MCF 10A (cell line): ENCODE data around the gene LAPTM5. TPM values are rescaled to one million over a fixed set of nuclear protein-coding genes. Genes with fewer than 3 reads are reported as not detected.

Experiments used
- BruUV-seq: library from RNA; stranded (reverse); fragments of 400-500 nt; replicated peaks from 2 replicates; lab custom pipeline; 2021; lab: Mats Ljungman, UMichigan
- CTCF ChIA-PET: fragments of 300-600 bp; sonication (Branson Sonifier 250); formaldehyde crosslinking; extraction: SDS; loops from one replicate; lab custom pipeline; 2021; ENCODE audit warnings: antibody characterized with exemption, inconsistent platforms; lab: Yijun Ruan, JAX
- POLR2A ChIA-PET: fragments of 300-600, 350-650 bp; sonication (Branson Sonifier 250); formaldehyde crosslinking; extraction: SDS; loops from one replicate; lab custom pipeline; 2020; ENCODE audit warnings: antibody characterized with exemption, inconsistent platforms; lab: Yijun Ruan, JAX
- DNase-seq: peaks from one replicate; pipeline ENCODE4 v3.0.0-alpha.2; 2018; ENCODE audit not compliant: unreplicated experiment
- H3K27ac Mint-ChIP-seq: one replicate; pipeline ENCODE4 v1.8.0; 2022; ENCODE audit warnings: mild to moderate bottlenecking, low read depth, mixed read lengths; ENCODE audit not compliant: unreplicated experiment
- H3K27me3 Mint-ChIP-seq: one replicate; pipeline ENCODE4 v1.8.0; 2022; ENCODE audit warnings: mixed read lengths; ENCODE audit not compliant: insufficient read depth, unreplicated experiment
- H3K36me3 Mint-ChIP-seq: one replicate; pipeline ENCODE4 v1.8.0; 2022; ENCODE audit warnings: mild to moderate bottlenecking, moderate library complexity, mixed read lengths; ENCODE audit not compliant: insufficient read depth, unreplicated experiment
- H3K4me1 Mint-ChIP-seq: one replicate; pipeline ENCODE4 v1.8.0; 2022; ENCODE audit warnings: mixed read lengths; ENCODE audit not compliant: insufficient read depth, unreplicated experiment
- H3K4me3 Mint-ChIP-seq: one replicate; pipeline ENCODE4 v1.8.0; 2022; ENCODE audit warnings: mild to moderate bottlenecking, moderate library complexity, mixed read lengths; ENCODE audit not compliant: unreplicated experiment
- H3K9me3 Mint-ChIP-seq: one replicate; pipeline ENCODE4 v1.8.0; 2022; ENCODE audit warnings: mixed read lengths; ENCODE audit not compliant: unreplicated experiment
- CTCF ChIP-seq: fragments of 200-600 bp; IDR thresholded peaks from one replicate; pipeline ENCODE4 v1.8.0; 2022; ENCODE audit warnings: antibody characterized with exemption, mild to moderate bottlenecking; ENCODE audit not compliant: unreplicated experiment
- intact Hi-C: fragments of 100-400 bp; cut with micrococcal nuclease; formaldehyde crosslinking; loops from 2 replicates; pipeline ENCODE4 v1.14.1; 2022
- total RNA-seq: library from RNA; stranded (reverse); gene quantifications from 2 replicates; pipeline ENCODE4 v1.2.3, GENCODE V29; 2022

LAPTM5 gene
- total RNA-seq, 1 experiment from 2014 or later = 15.9 TPM

GRCh38 chr1:30704765-30705509 lies 52.6 kb downstream of the LAPTM5 start:
- no peaks in the 10 kb centered on the region for H3K9me3 Mint-ChIP-seq
- BruUV-seq = no TSS peak
- CTCF ChIA-PET = no interaction called here
- DNase-seq = no peak
- H3K4me1 Mint-ChIP-seq = peaks cover 5% of the 10 kb centered on the region
- POLR2A ChIA-PET = no interaction called here
- H3K4me3 Mint-ChIP-seq = no peak overlapping the region
- H3K27me3 Mint-ChIP-seq = no peaks in the 10 kb centered on the region
- TF ChIP-seq CTCF = no peak
- no peak overlapping the region for H3K27ac Mint-ChIP-seq
- no peaks in the 10 kb centered on the region for H3K36me3 Mint-ChIP-seq
- intact Hi-C loops = loop anchor here (5.0 to 10.0 kb wide), 3 partner anchors 910 to 1820 kb away; no protein-coding TSS in a partner anchor

GRCh38 chr1:30704271-30704670 lies 53.3 kb downstream of the LAPTM5 start:
- H3K4me3 Mint-ChIP-seq = no peak overlapping the region
- intact Hi-C loops = loop anchor here (10.0 kb wide), 2 partner anchors 909 to 1819 kb away; no protein-coding TSS in a partner anchor
- CTCF ChIA-PET = no interaction called here
- H3K36me3 Mint-ChIP-seq = no peaks in the 10 kb centered on the region
- POLR2A ChIA-PET = no interaction called here
- BruUV-seq = no TSS peak
- no peak for TF ChIP-seq CTCF
- DNase-seq = no peak
- no peaks in the 10 kb centered on the region for H3K27me3 Mint-ChIP-seq
- no peak overlapping the region for H3K27ac Mint-ChIP-seq
- H3K9me3 Mint-ChIP-seq = no peaks in the 10 kb centered on the region
- peaks cover 5% of the 10 kb centered on the region for H3K4me1 Mint-ChIP-seq

DNA sequence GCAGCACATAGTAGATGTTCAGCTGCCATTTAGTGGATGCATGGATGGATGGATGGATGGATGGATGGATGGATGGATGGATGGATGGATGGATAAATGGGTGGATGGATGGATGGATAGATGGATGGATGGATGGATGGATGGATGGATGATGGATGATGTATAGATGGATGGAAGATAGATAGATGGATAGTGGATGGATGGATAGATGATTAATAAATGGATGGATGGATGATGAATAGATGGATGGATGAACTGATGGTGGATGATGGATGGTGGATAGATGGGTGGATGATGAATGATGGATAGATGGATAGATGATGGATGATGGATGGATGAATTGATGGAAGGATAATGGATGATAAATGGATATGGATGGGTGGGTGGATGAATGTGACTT lies 54.8 kb downstream of the LAPTM5 start:
- Mint-ChIP-seq H3K36me3 (no peaks in the 10 kb centered on the region), H3K4me3 (no peak overlapping the region), H3K27ac (no peak overlapping the region), H3K27me3 (no peaks in the 10 kb centered on the region), H3K4me1 (no peaks in the 10 kb centered on the region), H3K9me3 (no peaks in the 10 kb centered on the region)
- intact Hi-C loops = loop anchor here (10.0 kb wide), 2 partner anchors 908 to 1818 kb away; no protein-coding TSS in a partner anchor
- ChIA-PET POLR2A (no interaction called here), CTCF (interaction anchor here (0.6 kb wide), 1 partner anchor 1590 kb away, joined by 3 read pairs; no protein-coding TSS in a partner anchor)
- no TSS peak for BruUV-seq
- no peak for TF ChIP-seq CTCF
- no peak for DNase-seq

DNA sequence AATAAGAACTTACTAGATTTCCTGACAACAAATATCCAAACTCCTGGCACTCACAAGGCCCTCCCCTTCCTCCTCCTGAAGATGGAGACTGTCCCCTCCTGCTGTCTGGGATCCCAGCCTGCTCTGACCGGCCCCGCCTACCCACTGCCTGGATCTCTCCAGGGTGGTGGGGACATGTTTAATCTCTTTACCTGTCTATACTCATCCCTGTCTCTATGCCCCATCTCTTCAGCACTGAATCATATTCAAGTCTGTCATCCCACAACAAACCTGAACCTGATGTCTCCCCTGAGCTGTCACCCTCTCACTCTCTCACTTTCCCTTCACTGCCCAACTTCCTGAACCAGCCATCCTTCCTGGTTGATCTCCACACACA lies 56.3 kb downstream of the LAPTM5 start:
- no peaks in the 10 kb centered on the region for H3K36me3 Mint-ChIP-seq
- BruUV-seq = no TSS peak
- no peak for TF ChIP-seq CTCF
- ChIA-PET CTCF (interaction anchor here (0.7 to 1.0 kb wide), 2 partner anchors 86 to 321 kb away, joined by 3 to 4 read pairs; no protein-coding TSS in a partner anchor), POLR2A (no interaction called here)
- no peaks in the 10 kb centered on the region for H3K4me1 Mint-ChIP-seq
- H3K27me3 Mint-ChIP-seq = no peaks in the 10 kb centered on the region
- no peak overlapping the region for H3K27ac Mint-ChIP-seq
- no peak overlapping the region for H3K4me3 Mint-ChIP-seq
- intact Hi-C loops = loop anchor here (10.0 kb wide), 2 partner anchors 906 to 1816 kb away; no protein-coding TSS in a partner anchor
- no peaks in the 10 kb centered on the region for H3K9me3 Mint-ChIP-seq
- no peak for DNase-seq
